ENCODE data around the gene PYDC2.

DNA sequence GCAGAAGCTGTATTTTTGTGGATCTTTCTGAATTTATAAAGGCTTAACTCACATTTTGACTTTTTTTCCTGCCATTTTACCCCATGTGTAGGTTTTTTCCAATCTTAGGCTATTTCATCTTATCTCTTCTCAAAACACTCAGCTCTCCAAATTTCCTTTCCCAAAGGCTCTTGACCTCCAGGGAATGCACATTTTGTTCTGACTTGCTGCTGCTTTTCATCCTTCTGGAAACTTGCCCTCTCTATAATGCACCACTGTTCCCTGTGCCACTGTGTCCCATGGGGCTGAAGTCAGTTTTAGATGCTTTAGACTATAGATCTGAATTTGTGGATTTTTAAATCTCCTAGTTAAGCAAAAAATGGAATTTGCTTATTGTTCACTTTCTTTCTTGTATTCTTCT is 9.1 kb downstream of the PYDC2 start:
- TF ChIP-seq GATA2 (IDR thresholded peaks at IDR 0.05; ENCODE audit: low read depth, low read length), result no peak
- no peak for TF ChIP-seq GATA3 (IDR thresholded peaks at IDR 0.05; ENCODE audit: low read depth, low read length)
